Measurements from ENCODE around the gene SYT15B. TPM values are rescaled to one million over a fixed set of nuclear protein-coding genes. Genes with fewer than 3 reads are reported as not detected.
"Not testable (repeated sequence)": the region's sequence is repeated elsewhere in the genome, so short reads cannot be mapped to it uniquely, and the experiment has no call there.

Gene SYT15B
- total and polyA plus RNA-seq, 10 of the 15 experiments (the other 5 are each of a cell fraction or from before 2014, with no cell fraction given): 0.03 to 0.18 TPM; not detected in 8

- SMC1A ChIA-PET (ENCODE audit: uncharacterized antibody, unreplicated experiment); H3K27ac ChIP-seq (ENCODE audit: control insufficient read depth, insufficient read depth); ATAC-seq; in situ Hi-C loops (cut with MboI); H3K79me2 ChIP-seq (ENCODE audit: control insufficient read depth, insufficient read depth, low read length); H3K4me3 ChIP-seq; H3K9me3 ChIP-seq (replicated peaks; ENCODE audit: control insufficient read depth, insufficient read depth, low read length); BruUV-seq (replicated peaks); POLR2A ChIA-PET; FAIRE-seq; H3K4me2 ChIP-seq (ENCODE audit: control insufficient read depth, insufficient read depth); DNase-seq (ENCODE audit: low read depth, low spot score); H2AFZ ChIP-seq (ENCODE audit: control insufficient read depth, low read depth, low read length); H3K9ac ChIP-seq (ENCODE audit: control insufficient read depth, insufficient read depth, low read length); H3K36me3 ChIP-seq (ENCODE audit: control insufficient read depth in 2 of 2, insufficient read depth in 2 of 2, low read length in 1 of 2); H3K4me1 ChIP-seq (ENCODE audit: control insufficient read depth, insufficient read depth, low read length); CTCF ChIA-PET; intact Hi-C loops (cut with micrococcal nuclease; ENCODE audit: unreplicated experiment); RAD21 ChIA-PET (ENCODE audit: unreplicated experiment); H3K27me3 ChIP-seq (replicated peaks in 1 of 2; ENCODE audit: control insufficient read depth in 2 of 2, insufficient read depth in 2 of 2, low read length in 1 of 2); H4K20me1 ChIP-seq (ENCODE audit: control insufficient read depth, insufficient read depth): not testable (repeated sequence)
- WGBS (ENCODE audit: insufficient coverage, insufficient replicate concordance, low lambda C conversion rate, missing lambda C conversion rate): no CpG with 5 or more reads among the region's 11 CpGs
Observed at GRCh38 chr10:47758855-47759254, 4.5 kb downstream of the SYT15B start.

GRCh38 chr10:47756169-47756568 is 7.2 kb downstream of the SYT15B start:
- H3K9ac ChIP-seq (ENCODE audit: control insufficient read depth, insufficient read depth, low read length); intact Hi-C loops (cut with micrococcal nuclease; ENCODE audit: unreplicated experiment); BruUV-seq (replicated peaks); H2AFZ ChIP-seq (ENCODE audit: control insufficient read depth, low read depth, low read length); H3K4me3 ChIP-seq; H3K4me2 ChIP-seq (ENCODE audit: control insufficient read depth, insufficient read depth); H3K9me3 ChIP-seq (replicated peaks; ENCODE audit: control insufficient read depth, insufficient read depth, low read length); POLR2A ChIA-PET; in situ Hi-C loops (cut with MboI); ATAC-seq; H3K27ac ChIP-seq (ENCODE audit: control insufficient read depth, insufficient read depth); RAD21 ChIA-PET (ENCODE audit: unreplicated experiment); H3K79me2 ChIP-seq (ENCODE audit: control insufficient read depth, insufficient read depth, low read length); FAIRE-seq; CTCF ChIA-PET; DNase-seq (ENCODE audit: low read depth, low spot score); SMC1A ChIA-PET (ENCODE audit: uncharacterized antibody, unreplicated experiment); H3K4me1 ChIP-seq (ENCODE audit: control insufficient read depth, insufficient read depth, low read length); H3K36me3 ChIP-seq (ENCODE audit: control insufficient read depth in 2 of 2, insufficient read depth in 2 of 2, low read length in 1 of 2); H4K20me1 ChIP-seq (ENCODE audit: control insufficient read depth, insufficient read depth); H3K27me3 ChIP-seq (replicated peaks in 1 of 2; ENCODE audit: control insufficient read depth in 2 of 2, insufficient read depth in 2 of 2, low read length in 1 of 2): not testable (repeated sequence)
- no CpG with 5 or more reads among the region's 13 CpGs for WGBS (ENCODE audit: insufficient coverage, insufficient replicate concordance, low lambda C conversion rate, missing lambda C conversion rate)

- H2AFZ ChIP-seq (ENCODE audit: control insufficient read depth, low read depth, low read length); H4K20me1 ChIP-seq (ENCODE audit: control insufficient read depth, insufficient read depth); RAD21 ChIA-PET (ENCODE audit: unreplicated experiment); ATAC-seq; H3K4me2 ChIP-seq (ENCODE audit: control insufficient read depth, insufficient read depth); CTCF ChIA-PET; H3K27ac ChIP-seq (ENCODE audit: control insufficient read depth, insufficient read depth); SMC1A ChIA-PET (ENCODE audit: uncharacterized antibody, unreplicated experiment); intact Hi-C loops (cut with micrococcal nuclease; ENCODE audit: unreplicated experiment); H3K36me3 ChIP-seq (ENCODE audit: control insufficient read depth in 2 of 2, insufficient read depth in 2 of 2, low read length in 1 of 2); H3K79me2 ChIP-seq (ENCODE audit: control insufficient read depth, insufficient read depth, low read length); H3K9me3 ChIP-seq (replicated peaks; ENCODE audit: control insufficient read depth, insufficient read depth, low read length); DNase-seq (ENCODE audit: low read depth, low spot score); H3K4me3 ChIP-seq; FAIRE-seq; H3K9ac ChIP-seq (ENCODE audit: control insufficient read depth, insufficient read depth, low read length); in situ Hi-C loops (cut with MboI); BruUV-seq (replicated peaks); H3K4me1 ChIP-seq (ENCODE audit: control insufficient read depth, insufficient read depth, low read length); H3K27me3 ChIP-seq (replicated peaks in 1 of 2; ENCODE audit: control insufficient read depth in 2 of 2, insufficient read depth in 2 of 2, low read length in 1 of 2); POLR2A ChIA-PET: not testable (repeated sequence)
- no CpG with 5 or more reads among the region's 24 CpGs for WGBS (ENCODE audit: insufficient coverage, insufficient replicate concordance, low lambda C conversion rate, missing lambda C conversion rate)
Observed at GRCh38 chr10:47753871-47754270, 9.5 kb downstream of the SYT15B start.

DNA sequence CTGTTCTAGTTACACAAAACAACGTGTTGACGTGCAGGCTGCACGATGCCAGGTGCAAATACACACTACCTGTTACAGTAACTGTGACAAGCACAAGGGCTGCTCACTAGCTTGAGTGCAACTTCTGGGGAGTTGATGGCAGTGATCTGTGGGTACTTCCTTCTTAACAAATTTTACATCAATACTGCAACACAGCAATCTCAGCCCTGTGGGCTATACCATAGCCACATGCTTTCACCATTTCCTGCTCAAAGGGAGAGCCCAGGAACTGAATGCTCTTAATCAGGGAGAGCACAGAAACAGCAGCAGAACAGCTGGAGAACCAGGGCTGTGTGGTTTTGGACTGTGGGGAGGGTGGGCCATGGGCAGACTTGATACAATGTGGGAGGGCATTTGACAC is 10.2 kb downstream of the SYT15B start:
- H3K4me1 ChIP-seq (ENCODE audit: control insufficient read depth, insufficient read depth, low read length); H3K4me2 ChIP-seq (ENCODE audit: control insufficient read depth, insufficient read depth); H3K9me3 ChIP-seq (replicated peaks; ENCODE audit: control insufficient read depth, insufficient read depth, low read length); H3K27me3 ChIP-seq (replicated peaks in 1 of 2; ENCODE audit: control insufficient read depth in 2 of 2, insufficient read depth in 2 of 2, low read length in 1 of 2); DNase-seq (ENCODE audit: low read depth, low spot score); H4K20me1 ChIP-seq (ENCODE audit: control insufficient read depth, insufficient read depth); H3K9ac ChIP-seq (ENCODE audit: control insufficient read depth, insufficient read depth, low read length); H3K79me2 ChIP-seq (ENCODE audit: control insufficient read depth, insufficient read depth, low read length); POLR2A ChIA-PET; RAD21 ChIA-PET (ENCODE audit: unreplicated experiment); in situ Hi-C loops (cut with MboI); BruUV-seq (replicated peaks); H2AFZ ChIP-seq (ENCODE audit: control insufficient read depth, low read depth, low read length); FAIRE-seq; H3K36me3 ChIP-seq (ENCODE audit: control insufficient read depth in 2 of 2, insufficient read depth in 2 of 2, low read length in 1 of 2); intact Hi-C loops (cut with micrococcal nuclease; ENCODE audit: unreplicated experiment); SMC1A ChIA-PET (ENCODE audit: uncharacterized antibody, unreplicated experiment); CTCF ChIA-PET; ATAC-seq; H3K4me3 ChIP-seq; H3K27ac ChIP-seq (ENCODE audit: control insufficient read depth, insufficient read depth): not testable (repeated sequence)
- WGBS (ENCODE audit: insufficient coverage, insufficient replicate concordance, low lambda C conversion rate, missing lambda C conversion rate): no CpG with 5 or more reads among the region's 3 CpGs
